Measurements from ENCODE around the gene RAB7B. TPM values are rescaled to one million over a fixed set of nuclear protein-coding genes. Genes with fewer than 3 reads are reported as not detected.

Gene RAB7B
- total and polyA plus RNA-seq, 9 of the 15 experiments (the other 6 are each of a cell fraction or from before 2014, with no cell fraction given): 0.03 to 0.29 (median 0.07) TPM; not detected in 4

DNA sequence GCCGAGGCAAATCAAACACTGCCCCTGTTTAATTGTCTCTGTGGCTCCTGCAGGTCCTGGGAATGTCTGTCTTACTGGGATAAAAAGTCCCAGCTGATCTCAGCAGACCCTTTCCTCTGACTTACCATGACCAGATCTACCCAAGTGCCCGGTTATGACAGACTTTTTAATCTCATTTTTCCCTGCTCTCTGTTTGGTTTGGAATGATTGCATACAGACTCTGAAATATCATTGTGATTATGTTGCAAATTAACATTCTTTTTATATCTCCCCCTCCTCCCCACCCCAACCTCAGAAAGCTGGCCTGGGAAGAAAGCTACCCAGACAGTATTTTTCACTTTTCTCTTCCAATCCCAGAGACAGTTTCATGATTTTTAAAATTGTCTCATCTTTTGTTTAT, 16.3 kb downstream of the RAB7B start:
- Histone ChIP-seq H3K9me1 (ENCODE audit: control insufficient read depth, insufficient read depth, low read length) (no peaks in the 10 kb centered on the region), H2AFZ (ENCODE audit: low read depth, low read length) (no peak overlapping the region), H3K27ac (ENCODE audit: extremely low read depth, low read depth, low read length) (no peak overlapping the region), H3K4me3 (no peak overlapping the region), H3K9me3 (replicated peaks; ENCODE audit: control insufficient read depth, insufficient read depth, low read depth, low read length) (no peaks in the 10 kb centered on the region), H3K4me2 (ENCODE audit: insufficient read depth, low read length) (no peak overlapping the region), H3K36me3 (ENCODE audit: control insufficient read depth, insufficient read depth, low read length) (no peaks in the 10 kb centered on the region), H3K9ac (ENCODE audit: insufficient read depth in 1 of 2, low read depth in 2 of 2, low read length in 2 of 2) (no peak overlapping the region), H3K4me1 (replicated peaks in 1 of 2; ENCODE audit: control insufficient read depth in 2 of 2, insufficient read depth in 2 of 2, low read length in 2 of 2) (no peaks in the 10 kb centered on the region; a peak in 1 of 5 replicates), H3K27me3 (ENCODE audit: control insufficient read depth in 2 of 2, insufficient read depth in 2 of 2, low read length in 2 of 2) (peaks cover 10 to 52% of the 10 kb centered on the region in 2 experiments; a peak in 4 of 5 replicates), H3K79me2 (ENCODE audit: control insufficient read depth, insufficient read depth, low read length) (no peaks in the 10 kb centered on the region), H4K20me1 (replicated peaks; ENCODE audit: control insufficient read depth, insufficient read depth, low read length) (peaks cover 16% of the 10 kb centered on the region; the same call in 1 of the 2 replicates)
- WGBS (ENCODE audit: insufficient coverage, low coverage, missing lambda C conversion rate): 0% methylated on average over 2 of the region's 2 CpGs
- in situ Hi-C loops (cut with MboI): no loop called here
- BruUV-seq (replicated peaks): no TSS peak
- intact Hi-C loops (cut with micrococcal nuclease): no loop called here
- FAIRE-seq (no peak), DNase-seq (ENCODE audit: extremely low read depth in 1 of 4, low spot score in 3 of 4) (no peak), ATAC-seq (no peak)
- POLR2A ChIA-PET: interaction anchor here (1.3 to 1.4 kb wide), 2 partner anchors 10 to 41 kb away, joined by 4 to 6 read pairs; no protein-coding TSS in a partner anchor
- CTCF ChIA-PET (ENCODE audit: low intra/inter-chr PET ratio): no interaction called here
- TF ChIP-seq BCOR (IDR thresholded peaks at IDR 0.05) (no peak), SLC30A9 (CRISPR knock-in tag; IDR thresholded peaks at IDR 0.05) (no peak), COPS2 (conservative IDR thresholded peaks at IDR 0.05) (no peak), MYC (IDR thresholded peaks at IDR 0.05; ENCODE audit: low read depth, low read length) (no peak), MYC (CRISPR knock-in tag; IDR thresholded peaks at IDR 0.05; ENCODE audit: borderline replicate concordance, low read depth) (no peak), HEY1 (CRISPR knock-in tag; IDR thresholded peaks at IDR 0.05; ENCODE audit: borderline replicate concordance) (no peak), TFAM (CRISPR knock-in tag; conservative IDR thresholded peaks at IDR 0.05) (no peak), CREB3L1 (IDR thresholded peaks at IDR 0.05; ENCODE audit: borderline replicate concordance, low read depth) (no peak), MCM2 (IDR thresholded peaks at IDR 0.05; ENCODE audit: low read depth) (no peak), TSHZ1 (CRISPR knock-in tag; IDR thresholded peaks at IDR 0.05) (no peak), ELK1 (CRISPR knock-in tag; IDR thresholded peaks at IDR 0.05) (no peak)
- TF ChIP-seq, protein P1, sequence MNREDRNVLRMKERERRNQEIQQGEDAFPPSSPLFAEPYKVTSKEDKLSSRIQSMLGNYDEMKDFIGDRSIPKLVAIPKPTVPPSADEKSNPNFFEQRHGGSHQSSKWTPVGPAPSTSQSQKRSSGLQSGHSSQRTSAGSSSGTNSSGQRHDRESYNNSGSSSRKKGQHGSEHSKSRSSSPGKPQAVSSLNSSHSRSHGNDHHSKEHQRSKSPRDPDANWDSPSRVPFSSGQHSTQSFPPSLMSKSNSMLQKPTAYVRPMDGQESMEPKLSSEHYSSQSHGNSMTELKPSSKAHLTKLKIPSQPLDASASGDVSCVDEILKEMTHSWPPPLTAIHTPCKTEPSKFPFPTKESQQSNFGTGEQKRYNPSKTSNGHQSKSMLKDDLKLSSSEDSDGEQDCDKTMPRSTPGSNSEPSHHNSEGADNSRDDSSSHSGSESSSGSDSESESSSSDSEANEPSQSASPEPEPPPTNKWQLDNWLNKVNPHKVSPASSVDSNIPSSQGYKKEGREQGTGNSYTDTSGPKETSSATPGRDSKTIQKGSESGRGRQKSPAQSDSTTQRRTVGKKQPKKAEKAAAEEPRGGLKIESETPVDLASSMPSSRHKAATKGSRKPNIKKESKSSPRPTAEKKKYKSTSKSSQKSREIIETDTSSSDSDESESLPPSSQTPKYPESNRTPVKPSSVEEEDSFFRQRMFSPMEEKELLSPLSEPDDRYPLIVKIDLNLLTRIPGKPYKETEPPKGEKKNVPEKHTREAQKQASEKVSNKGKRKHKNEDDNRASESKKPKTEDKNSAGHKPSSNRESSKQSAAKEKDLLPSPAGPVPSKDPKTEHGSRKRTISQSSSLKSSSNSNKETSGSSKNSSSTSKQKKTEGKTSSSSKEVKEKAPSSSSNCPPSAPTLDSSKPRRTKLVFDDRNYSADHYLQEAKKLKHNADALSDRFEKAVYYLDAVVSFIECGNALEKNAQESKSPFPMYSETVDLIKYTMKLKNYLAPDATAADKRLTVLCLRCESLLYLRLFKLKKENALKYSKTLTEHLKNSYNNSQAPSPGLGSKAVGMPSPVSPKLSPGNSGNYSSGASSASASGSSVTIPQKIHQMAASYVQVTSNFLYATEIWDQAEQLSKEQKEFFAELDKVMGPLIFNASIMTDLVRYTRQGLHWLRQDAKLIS (CRISPR knock-in tag; IDR thresholded peaks at IDR 0.05): no peak
